ENCODE measurements around the gene AUTS2. TPM values are rescaled to one million over a fixed set of nuclear protein-coding genes. Genes with fewer than 3 reads are reported as not detected.

AUTS2 gene
- total and polyA plus RNA-seq, 2 experiments from 2014 or later: 32.0 to 91.0 TPM

GRCh38 chr7:70334871-70335270 is 736.6 kb downstream of the AUTS2 start:
- H3F3A ChIP-seq (replicated peaks; ENCODE audit: low read depth): no peaks in the 10 kb centered on the region
- TF ChIP-seq REST (IDR thresholded peaks at IDR 0.05; ENCODE audit: unreplicated experiment): no peak
- TF ChIP-seq ZNF114 (CRISPR knock-in tag; IDR thresholded peaks at IDR 0.05): no peak
- no peak for TF ChIP-seq EZH2 (IDR thresholded peaks at IDR 0.05; ENCODE audit: low read depth, unreplicated experiment)
- no peak for TF ChIP-seq STAT1 (IDR thresholded peaks at IDR 0.05; ENCODE audit: unreplicated experiment)
- TF ChIP-seq ZNF331 (CRISPR knock-in tag; IDR thresholded peaks at IDR 0.05; ENCODE audit: low read depth): no peak
- no peak for TF ChIP-seq CREB1 (CRISPR knock-in tag; IDR thresholded peaks at IDR 0.05; ENCODE audit: low read depth)
- no peak for TF ChIP-seq ETS1 (IDR thresholded peaks at IDR 0.05)
- no peak for TF ChIP-seq EZH2phosphoT487 (IDR thresholded peaks at IDR 0.05; ENCODE audit: unreplicated experiment)
- TF ChIP-seq NANOG (IDR thresholded peaks at IDR 0.05; ENCODE audit: borderline replicate concordance): no peak
- no peak for TF ChIP-seq ZNF462 (CRISPR knock-in tag; IDR thresholded peaks at IDR 0.05)
- no peak for TF ChIP-seq JUNB (IDR thresholded peaks at IDR 0.05; ENCODE audit: unreplicated experiment)
- TF ChIP-seq POLR2AphosphoS5 (IDR thresholded peaks at IDR 0.05; ENCODE audit: low read depth): no peak
- TF ChIP-seq, protein P1, sequence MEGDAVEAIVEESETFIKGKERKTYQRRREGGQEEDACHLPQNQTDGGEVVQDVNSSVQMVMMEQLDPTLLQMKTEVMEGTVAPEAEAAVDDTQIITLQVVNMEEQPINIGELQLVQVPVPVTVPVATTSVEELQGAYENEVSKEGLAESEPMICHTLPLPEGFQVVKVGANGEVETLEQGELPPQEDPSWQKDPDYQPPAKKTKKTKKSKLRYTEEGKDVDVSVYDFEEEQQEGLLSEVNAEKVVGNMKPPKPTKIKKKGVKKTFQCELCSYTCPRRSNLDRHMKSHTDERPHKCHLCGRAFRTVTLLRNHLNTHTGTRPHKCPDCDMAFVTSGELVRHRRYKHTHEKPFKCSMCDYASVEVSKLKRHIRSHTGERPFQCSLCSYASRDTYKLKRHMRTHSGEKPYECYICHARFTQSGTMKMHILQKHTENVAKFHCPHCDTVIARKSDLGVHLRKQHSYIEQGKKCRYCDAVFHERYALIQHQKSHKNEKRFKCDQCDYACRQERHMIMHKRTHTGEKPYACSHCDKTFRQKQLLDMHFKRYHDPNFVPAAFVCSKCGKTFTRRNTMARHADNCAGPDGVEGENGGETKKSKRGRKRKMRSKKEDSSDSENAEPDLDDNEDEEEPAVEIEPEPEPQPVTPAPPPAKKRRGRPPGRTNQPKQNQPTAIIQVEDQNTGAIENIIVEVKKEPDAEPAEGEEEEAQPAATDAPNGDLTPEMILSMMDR (conservative IDR thresholded peaks at IDR 0.05; ENCODE audit: low read depth in 2 of 2): no peak
- Mint-ChIP-seq H3K36me3 (ENCODE audit: low read depth) (no peaks in the 10 kb centered on the region), H3K9me3 (no peaks in the 10 kb centered on the region; the same call in 2 of the 3 replicates), H3K4me1 (no peaks in the 10 kb centered on the region), H3K27ac (no peak overlapping the region), H3K4me3 (no peak overlapping the region), H3K27me3 (ENCODE audit: insufficient read depth, low read depth, poor library complexity) (no peaks in the 10 kb centered on the region)
- no peaks in the 10 kb centered on the region for H4K20me1 ChIP-seq (replicated peaks; ENCODE audit: insufficient read depth)
- no peak overlapping the region for H3K4me2 ChIP-seq
- H3K27ac ChIP-seq (ENCODE audit: low read depth): no peak overlapping the region
- ATAC-seq: no peak
- H3K4me1 ChIP-seq (ENCODE audit: insufficient read depth): no peaks in the 10 kb centered on the region
- no peaks in the 10 kb centered on the region for H3K36me3 ChIP-seq (ENCODE audit: insufficient read depth)
- 0 out of 2 replicates have a peak, but pooled peaks cover 6% of the 10 kb centered on the region for H3K9me2 ChIP-seq (ENCODE audit: insufficient read depth)
- H2AFZ ChIP-seq: no peak overlapping the region
- DNase-seq (ENCODE audit: low spot score): no peak
- no peaks in the 10 kb centered on the region for H3K27me3 ChIP-seq (ENCODE audit: insufficient read depth)
- H3K4me3 ChIP-seq: no peak overlapping the region
- H3K79me2 ChIP-seq (replicated peaks; ENCODE audit: insufficient read depth): no peaks in the 10 kb centered on the region

Measured in GM23338 (cell line).